GF-D8 (cell line): ENCODE results near the gene RAB36.
"Not testable (repeated sequence)": the region's sequence is repeated elsewhere in the genome, so short reads cannot be mapped to it uniquely, and the experiment has no call there.

Experiments used
- DNase-seq: peaks from one replicate; lab custom pipeline; 2025; lab: John Stamatoyannopoulos, UW

Gene RAB36

DNA sequence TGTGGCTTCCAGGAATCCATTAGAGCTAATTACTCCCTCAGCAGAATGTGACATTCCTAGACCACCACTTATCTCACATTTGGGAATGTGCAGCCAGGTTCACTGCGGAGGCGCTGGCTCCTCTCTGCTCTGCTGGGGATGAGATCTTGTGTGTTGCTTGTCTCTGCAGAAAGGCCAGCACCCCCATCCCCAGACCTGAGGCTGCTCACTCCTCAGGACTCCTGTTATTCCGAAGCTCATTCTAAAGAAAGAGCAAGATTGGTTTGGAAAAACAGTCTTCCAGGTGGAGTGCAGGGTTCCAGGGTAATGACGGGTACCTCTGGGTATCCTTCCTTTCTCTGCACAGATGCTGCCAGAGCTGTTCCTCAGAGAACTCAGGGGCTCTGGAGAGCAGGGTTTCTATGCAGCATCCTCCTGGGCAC, 24.3 kb upstream of the RAB36 start:
- no peak for DNase-seq

DNA sequence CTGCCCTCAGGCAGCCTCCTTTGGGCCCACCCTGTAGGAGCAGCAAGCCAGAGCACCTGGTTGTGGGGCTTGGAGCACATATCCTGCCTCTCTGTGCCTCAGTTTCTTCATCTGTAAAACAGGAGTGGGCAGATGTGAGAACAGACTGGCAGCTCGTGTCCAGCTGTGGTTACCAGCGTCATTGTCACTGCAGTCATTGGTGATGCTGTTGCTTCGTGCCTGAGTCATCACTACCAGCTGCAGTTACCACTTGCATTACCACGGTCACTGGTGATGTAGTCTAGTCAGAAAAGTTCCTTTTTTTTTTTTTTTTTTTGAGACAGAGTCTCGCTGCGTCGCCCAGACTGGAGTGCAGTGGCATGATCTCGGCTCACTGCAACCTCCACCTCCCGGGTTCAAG, 23.9 kb upstream of the RAB36 start:
- no peak for DNase-seq

DNA sequence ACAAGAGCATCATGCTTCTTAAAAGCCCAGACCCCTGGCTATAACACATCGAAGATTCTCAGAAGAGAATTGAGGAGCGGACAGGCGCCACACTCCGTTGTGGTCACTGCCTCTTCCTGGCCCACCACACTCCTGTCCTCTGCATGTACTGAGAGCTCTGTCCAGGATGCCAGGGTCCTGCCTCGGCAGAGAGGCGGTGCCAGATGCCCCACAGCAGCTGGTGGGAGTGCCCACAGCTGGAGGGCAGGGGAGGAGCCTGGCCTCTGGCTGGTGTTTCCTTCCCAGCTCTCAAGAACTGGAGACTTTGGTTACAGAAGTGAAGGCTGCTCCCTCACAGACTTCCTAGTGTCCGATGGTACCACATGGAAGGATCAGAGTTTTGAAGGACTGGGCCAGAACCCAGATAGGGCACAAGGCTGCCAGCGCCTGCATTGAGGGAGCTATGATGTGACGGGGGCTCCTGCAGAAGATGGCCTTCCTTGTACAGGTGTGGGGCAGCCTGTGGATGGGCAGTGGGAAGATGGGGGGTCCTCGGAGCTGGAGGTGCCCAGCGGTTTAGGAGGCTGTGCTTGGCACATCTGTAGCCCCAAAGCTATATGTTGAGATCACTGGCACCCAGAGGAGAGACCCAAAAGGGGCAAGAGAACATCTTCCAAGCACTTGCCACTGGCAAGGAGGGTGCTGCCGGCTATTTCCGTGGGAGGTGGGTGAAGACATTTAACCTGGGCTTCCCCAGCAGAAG, 22.9 kb upstream of the RAB36 start:
- no peak for DNase-seq

DNA sequence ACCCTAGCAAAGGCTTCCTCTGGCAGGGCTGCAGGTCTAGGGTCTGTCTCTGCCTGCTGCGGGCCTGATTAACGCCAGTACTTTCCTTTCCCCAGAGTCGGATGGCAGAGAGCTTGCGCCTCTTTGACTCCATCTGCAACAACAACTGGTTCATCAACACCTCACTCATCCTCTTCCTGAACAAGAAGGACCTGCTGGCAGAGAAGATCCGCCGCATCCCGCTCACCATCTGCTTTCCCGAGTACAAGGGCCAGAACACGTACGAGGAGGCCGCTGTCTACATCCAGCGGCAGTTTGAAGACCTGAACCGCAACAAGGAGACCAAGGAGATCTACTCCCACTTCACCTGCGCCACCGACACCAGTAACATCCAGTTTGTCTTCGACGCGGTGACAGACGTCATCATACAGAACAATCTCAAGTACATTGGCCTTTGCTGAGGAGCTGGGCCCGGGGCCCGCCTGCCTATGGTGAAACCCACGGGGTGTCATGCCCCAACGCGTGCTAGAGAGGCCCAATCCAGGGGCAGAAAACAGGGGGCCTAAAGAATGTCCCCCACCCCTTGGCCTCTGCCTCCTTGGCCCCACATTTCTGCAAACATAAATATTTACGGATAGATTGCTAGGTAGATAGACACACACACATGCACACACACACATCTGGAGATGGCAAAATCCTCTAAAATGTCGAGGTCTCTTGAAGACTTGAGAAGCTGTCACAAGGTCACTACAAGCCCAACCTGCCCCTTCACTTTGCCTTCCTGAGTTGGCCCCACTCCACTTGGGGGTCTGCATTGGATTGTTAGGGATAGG, 22.1 kb upstream of the RAB36 start:
- no peak for DNase-seq

DNA sequence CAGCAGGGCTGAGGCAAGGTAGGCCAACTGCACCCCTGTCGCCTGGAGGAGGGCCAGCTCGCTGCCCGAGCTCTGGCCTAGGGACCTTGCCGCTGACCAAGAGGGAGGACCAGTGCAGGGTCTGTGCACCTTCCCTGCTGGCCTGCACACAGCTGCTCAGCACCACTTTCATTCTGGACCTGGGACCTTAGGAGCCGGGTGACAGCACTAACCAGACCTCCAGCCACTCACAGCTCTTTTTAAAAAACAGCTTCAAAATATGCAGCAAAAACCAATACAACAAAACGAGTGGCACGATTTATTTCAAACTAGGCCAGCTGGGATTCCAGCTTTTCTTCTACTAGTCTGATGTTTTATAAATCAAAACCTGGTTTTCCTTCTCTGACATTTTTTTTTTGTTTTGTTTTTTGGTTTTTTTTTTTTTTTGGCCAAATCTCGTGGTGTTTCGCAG, 21.4 kb upstream of the RAB36 start:
- DNase-seq: no peak

DNA sequence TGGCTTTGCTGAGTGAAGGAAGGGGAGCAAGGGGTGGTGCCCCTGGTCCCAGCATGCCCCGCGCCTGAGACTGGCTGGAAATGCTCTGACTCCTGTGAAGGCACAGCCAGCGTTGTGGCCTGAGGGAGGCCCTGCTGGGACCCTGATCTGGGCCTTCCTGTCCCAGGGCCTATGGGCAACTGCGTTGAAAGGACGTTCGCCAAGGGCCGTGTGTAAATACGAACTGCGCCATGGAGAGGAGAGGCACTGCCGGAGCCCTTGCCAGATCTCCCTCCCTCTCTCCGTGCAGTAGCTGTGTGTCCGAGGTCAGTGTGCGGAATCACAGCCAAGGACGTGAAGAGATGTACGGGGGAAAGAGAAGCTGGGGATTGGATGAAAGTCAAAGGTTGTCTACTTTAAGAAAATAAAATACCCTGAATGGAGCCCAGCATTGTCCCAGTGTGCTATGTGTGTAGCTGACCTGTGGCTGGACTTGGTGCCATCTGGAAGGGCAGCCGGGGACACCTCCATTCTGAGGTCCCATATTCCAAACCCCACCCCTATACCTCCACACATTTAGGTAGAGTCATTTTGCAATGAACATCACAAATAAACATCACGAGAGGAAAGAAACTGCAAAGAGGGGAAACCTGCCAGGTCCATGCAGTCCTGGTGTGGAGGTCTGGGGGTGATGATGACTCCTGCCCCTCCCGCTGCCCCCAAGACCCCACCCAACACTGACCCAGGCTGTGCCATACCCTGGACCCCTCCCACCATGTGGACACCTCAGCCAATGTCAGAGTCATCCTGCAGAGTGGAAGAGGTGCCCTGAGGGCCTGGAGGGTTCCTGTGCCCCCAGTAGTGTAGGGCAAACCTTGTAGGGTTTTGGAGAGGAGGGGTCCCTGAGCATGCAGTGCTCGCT, 20.4 kb upstream of the RAB36 start:
- no peak for DNase-seq

- no peak for DNase-seq
Measured at GRCh38 chr22:23125512-23126103, 19.7 kb upstream of the RAB36 start.

DNA sequence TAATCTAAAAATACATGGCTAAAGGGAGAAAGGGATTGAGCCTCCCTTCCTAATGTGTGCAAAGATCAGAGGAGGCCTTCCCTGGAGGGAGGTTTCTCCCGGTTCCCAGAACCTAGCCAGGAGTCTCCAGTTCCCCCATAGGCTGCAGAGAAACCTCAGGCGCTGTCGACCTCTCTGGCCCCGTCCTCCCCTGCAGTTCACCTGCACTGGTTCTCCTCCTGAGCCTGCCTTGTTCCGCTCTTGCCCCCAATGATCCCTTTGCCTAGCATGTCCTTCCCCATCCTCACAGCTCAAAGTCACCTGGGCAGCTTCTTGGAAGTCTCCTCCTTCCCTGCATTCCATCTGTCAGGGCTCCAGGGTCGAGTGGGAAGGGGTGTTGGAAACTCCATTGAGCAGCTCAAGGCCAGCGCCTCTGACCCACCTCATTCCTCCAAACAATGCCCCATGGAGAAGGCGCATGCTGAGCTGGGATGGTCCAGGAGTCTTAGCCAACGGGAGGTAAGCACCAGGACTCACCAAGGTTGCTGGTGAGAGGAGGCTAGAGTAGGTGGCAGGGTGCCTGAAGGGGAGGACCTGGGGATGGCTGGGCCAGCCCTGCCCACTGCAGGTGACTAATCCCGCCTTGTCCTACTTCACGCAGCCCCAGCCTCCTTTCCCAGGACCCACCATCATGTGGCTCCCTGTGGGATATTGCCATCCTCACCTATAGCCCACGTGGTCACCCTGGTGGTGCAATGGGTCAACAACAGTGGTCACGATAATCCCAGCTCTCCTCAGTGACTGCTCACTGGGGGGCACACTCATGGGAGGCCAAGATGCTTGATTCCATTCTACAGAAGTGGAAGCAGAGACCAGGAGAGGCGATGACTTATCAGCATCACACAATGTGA, 18.9 kb upstream of the RAB36 start:
- no peak for DNase-seq

GRCh38 chr22:23127055-23127756, 18.1 kb upstream of the RAB36 start:
- DNase-seq: no peak

DNA sequence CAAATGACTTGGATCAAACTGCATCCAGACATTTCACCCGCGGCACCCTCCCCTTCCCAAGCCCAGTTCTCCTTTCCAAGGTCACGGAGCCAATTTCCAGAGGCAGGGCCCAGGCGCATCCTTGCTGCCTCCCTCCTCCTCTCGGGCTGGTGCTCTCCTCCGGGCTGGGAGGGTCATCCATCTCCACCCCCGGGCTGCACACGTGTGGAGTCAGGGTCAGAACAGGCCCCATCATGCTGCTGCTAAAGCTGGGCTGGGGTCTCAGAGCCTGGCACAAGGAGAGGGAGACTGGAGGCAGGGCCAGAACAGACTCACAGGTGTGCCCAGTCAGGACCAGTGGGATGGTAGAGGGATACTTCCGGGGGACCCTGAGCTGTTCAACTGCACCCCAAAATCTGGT, 17.5 kb upstream of the RAB36 start:
- DNase-seq: no peak

DNA sequence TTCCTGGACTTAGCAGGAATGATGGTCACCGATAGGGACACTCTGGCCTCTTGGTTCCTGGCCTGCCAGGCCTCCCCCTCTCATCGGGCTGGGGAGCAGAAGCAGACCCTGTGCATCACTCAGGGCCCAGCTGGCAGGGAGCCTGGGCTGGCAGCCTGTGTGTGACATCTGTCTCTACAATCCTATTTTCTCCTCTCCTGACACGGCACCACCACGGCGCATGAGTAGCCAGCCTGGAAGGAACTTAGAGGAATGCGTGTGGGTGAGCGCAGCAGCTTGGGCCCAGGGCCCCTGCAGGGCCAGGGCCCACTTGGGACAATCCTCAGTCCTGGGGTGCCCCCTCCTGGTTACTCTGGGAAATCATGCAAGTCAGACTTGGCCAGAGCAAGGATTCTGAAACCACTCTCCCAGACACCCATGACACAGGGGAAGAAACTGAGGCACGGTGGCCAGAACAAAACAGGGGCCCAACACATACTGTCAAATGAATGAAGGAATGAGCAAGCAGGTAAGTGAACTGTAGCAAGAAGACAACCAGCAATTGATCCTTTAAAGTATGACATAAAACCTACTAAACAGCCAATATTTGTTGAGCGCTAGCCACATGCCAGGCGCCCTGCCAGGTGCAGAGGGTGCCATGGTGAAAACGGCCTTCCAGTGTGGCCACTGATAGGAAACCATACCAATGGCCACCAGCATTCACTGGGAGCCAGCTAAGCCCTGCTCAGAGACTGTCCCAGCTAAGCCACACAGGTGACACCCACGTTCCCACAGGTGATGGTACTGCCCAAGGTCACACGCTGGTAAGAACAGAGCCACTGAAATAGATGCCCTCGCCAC, 16.8 kb upstream of the RAB36 start:
- no peak for DNase-seq

GRCh38 chr22:23129149-23129548, 16.1 kb upstream of the RAB36 start:
- DNase-seq: no peak

DNA sequence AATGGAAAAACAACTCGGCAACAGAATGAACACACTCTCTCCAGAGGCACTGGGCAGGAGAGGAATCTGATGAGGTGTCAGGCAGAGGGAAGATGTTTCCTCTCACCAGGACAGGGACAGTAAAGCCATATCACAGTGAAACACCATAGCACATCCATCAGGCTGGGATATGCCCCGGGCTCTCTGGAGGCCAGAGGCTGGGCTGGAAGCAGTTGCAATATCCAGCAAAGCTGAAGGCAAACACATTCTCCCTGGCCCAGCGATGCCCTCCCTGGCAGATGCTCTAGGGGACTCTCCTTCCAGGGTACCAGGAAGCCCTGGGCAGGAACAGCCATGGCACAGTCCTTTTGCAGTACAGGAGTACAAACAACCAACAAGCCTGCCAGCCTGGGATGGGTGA, 14.6 kb upstream of the RAB36 start:
- DNase-seq: no peak

DNA sequence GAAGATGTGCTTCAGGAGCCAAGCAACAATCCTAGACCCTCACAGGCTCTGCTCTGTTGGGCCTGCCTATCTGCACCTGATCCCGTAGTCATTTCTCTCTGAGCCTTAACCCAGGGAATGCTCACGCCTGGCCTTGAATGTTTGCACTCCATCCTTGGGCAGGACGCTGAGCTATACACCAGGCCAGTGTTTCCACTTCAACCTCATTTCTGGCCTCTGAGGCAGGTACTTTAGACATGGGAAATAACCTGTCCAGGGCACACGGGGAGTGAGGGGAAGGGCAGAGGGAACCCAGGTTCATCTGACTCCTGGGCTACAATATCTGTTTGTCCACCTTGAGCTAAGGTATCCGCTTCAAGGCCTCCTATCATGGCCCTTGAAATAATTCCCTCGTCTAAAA, 13.3 kb upstream of the RAB36 start:
- no peak for DNase-seq

- no peak for DNase-seq
Measured at GRCh38 chr22:23132376-23133091, 12.7 kb upstream of the RAB36 start.

GRCh38 chr22:23133922-23134321, 11.4 kb upstream of the RAB36 start:
- DNase-seq: no peak

DNA sequence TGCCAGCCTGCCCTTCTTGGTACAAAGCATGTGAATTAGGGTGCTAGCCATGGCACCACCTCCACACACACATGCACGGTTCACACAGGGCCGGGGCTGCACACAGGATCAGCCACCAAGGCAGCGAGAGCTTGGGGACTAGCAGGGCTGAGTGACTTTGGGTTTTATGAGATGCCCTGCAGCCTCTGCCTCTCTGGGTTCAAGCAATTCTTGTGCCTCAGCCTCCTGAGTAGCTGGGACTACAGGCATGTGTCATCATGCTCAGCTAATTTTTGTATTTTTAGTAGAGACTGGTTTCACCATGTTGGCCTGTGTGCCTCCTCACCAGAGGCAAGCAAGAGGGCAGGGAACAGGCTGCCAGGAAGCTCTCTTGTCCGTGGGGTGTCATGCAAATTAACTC, 8.3 kb upstream of the RAB36 start:
- DNase-seq: not testable (repeated sequence)

GRCh38 chr22:23137468-23137867, 7.8 kb upstream of the RAB36 start:
- no peak for DNase-seq
